H9 (cell line): Measurements from ENCODE around the gene ZNF346. TPM values are rescaled to one million over a fixed set of nuclear protein-coding genes. Genes with fewer than 3 reads are reported as not detected.

Source experiments
- DNase-seq: peaks from one replicate; pipeline ENCODE4 v3.0.0-alpha.2; 2017
- H2AFZ ChIP-seq: one replicate; pipeline ENCODE4 v1.6.1; 2013; ENCODE audit warnings: mild to moderate bottlenecking, low read length, control low read depth, moderate library complexity
- H2AK5ac ChIP-seq: 2 replicates; pipeline ENCODE4 v1.6.1; 2013; ENCODE audit warnings: low read length, control low read depth, mixed read lengths; ENCODE audit not compliant: insufficient read length
- H2BK120ac ChIP-seq: one replicate; pipeline ENCODE4 v1.6.1; 2013; ENCODE audit warnings: low read depth, mild to moderate bottlenecking, low read length, control low read depth, inconsistent platforms; ENCODE audit not compliant: poor library complexity, severe bottlenecking
- H2BK12ac ChIP-seq: 2 replicates; pipeline ENCODE4 v1.6.1; 2013; ENCODE audit warnings: low read length, control low read depth, mixed read lengths, low read depth; ENCODE audit not compliant: insufficient read length
- H2BK15ac ChIP-seq: 2 replicates; pipeline ENCODE4 v1.6.1; 2013; ENCODE audit warnings: low read depth, low read length, control low read depth
- H2BK20ac ChIP-seq: one replicate; pipeline ENCODE4 v1.6.1; 2013; ENCODE audit warnings: low read depth, mild to moderate bottlenecking, low read length, control low read depth, inconsistent platforms; ENCODE audit not compliant: poor library complexity, severe bottlenecking
- H2BK5ac ChIP-seq: 2 replicates; pipeline ENCODE4 v1.6.1; 2013; ENCODE audit warnings: low read length, control low read depth, mixed read lengths; ENCODE audit not compliant: insufficient read length
- H3K14ac ChIP-seq: 2 replicates; pipeline ENCODE4 v1.6.1; 2013; ENCODE audit warnings: low read length, control low read depth; ENCODE audit not compliant: insufficient read depth
- H3K18ac ChIP-seq: 2 replicates; pipeline ENCODE4 v1.6.1; 2013; ENCODE audit warnings: low read depth, mild to moderate bottlenecking, mixed read lengths, low read length, control low read depth; ENCODE audit not compliant: insufficient read length
- H3K23ac ChIP-seq: 2 replicates; pipeline ENCODE4 v1.6.1; 2013; ENCODE audit warnings: low read length, control low read depth, mixed read lengths, low read depth; ENCODE audit not compliant: insufficient read length
- H3K23me2 ChIP-seq: 2 replicates; pipeline ENCODE4 v1.6.1; 2013; ENCODE audit warnings: low read depth, mild to moderate bottlenecking, mixed read lengths, low read length, control low read depth; ENCODE audit not compliant: insufficient read length, poor library complexity, severe bottlenecking
- H3K27ac ChIP-seq: 2 replicates; pipeline ENCODE4 v1.5.1; 2013; ENCODE audit warnings: low read length, control low read depth, mixed read lengths, low read depth; ENCODE audit not compliant: insufficient read length
- H3K27me3 ChIP-seq: 2 replicates; pipeline ENCODE4 v1.6.1; 2013; ENCODE audit warnings: low read length, control low read depth, inconsistent platforms; ENCODE audit not compliant: insufficient read depth
- H3K4ac ChIP-seq: 2 replicates; pipeline ENCODE4 v1.6.1; 2013; ENCODE audit warnings: low read depth, mild to moderate bottlenecking, control low read depth, inconsistent platforms, low read length, moderate library complexity
- H3K4me1 ChIP-seq: 2 replicates; pipeline ENCODE4 v1.6.1; 2013; ENCODE audit warnings: low read length, control low read depth, inconsistent platforms; ENCODE audit not compliant: insufficient read depth
- H3K4me2 ChIP-seq: 2 replicates; pipeline ENCODE4 v1.6.1; 2013; ENCODE audit warnings: low read length, control low read depth, mixed read lengths; ENCODE audit not compliant: insufficient read length, insufficient read depth
- H3K56ac ChIP-seq: 2 replicates; pipeline ENCODE4 v1.6.1; 2013; ENCODE audit warnings: low read depth, mild to moderate bottlenecking, mixed read lengths, low read length, control low read depth; ENCODE audit not compliant: insufficient read length
- H3K79me1 ChIP-seq: 2 replicates; pipeline ENCODE4 v1.6.1; 2013; ENCODE audit warnings: low read depth, mild to moderate bottlenecking, moderate library complexity, low read length, control low read depth, inconsistent platforms; ENCODE audit not compliant: insufficient read depth, poor library complexity, severe bottlenecking
- H3K79me2 ChIP-seq: 2 replicates; pipeline ENCODE4 v1.6.1; 2013; ENCODE audit warnings: low read length, control low read depth, inconsistent platforms; ENCODE audit not compliant: insufficient read depth
- H3K9ac ChIP-seq: 2 replicates; pipeline ENCODE4 v1.6.1; 2013; ENCODE audit warnings: low read length, control low read depth, mixed read lengths; ENCODE audit not compliant: insufficient read length; ENCODE audit errors: extremely low read depth
- H3K9me3 ChIP-seq: one replicate; pipeline ENCODE4 v1.6.1; 2013; ENCODE audit warnings: low read depth, low read length, inconsistent platforms; ENCODE audit not compliant: control insufficient read depth
- H3T11ph ChIP-seq: one replicate; pipeline ENCODE4 v1.6.1; 2013; ENCODE audit warnings: mild to moderate bottlenecking, low read length, control low read depth, inconsistent platforms
- H4K20me1 ChIP-seq: one replicate; pipeline ENCODE4 v1.6.1; 2013; ENCODE audit not compliant: control insufficient read depth, insufficient read length, insufficient read depth
- H4K5ac ChIP-seq: 2 replicates; pipeline ENCODE4 v1.6.1; 2013; ENCODE audit warnings: low read depth, mild to moderate bottlenecking, mixed read lengths, low read length, control low read depth; ENCODE audit not compliant: insufficient read length
- H4K8ac ChIP-seq: replicated peaks from 2 replicates; pipeline ENCODE4 v1.6.1; 2013; ENCODE audit warnings: low read length, control low read depth, mixed read lengths, low read depth; ENCODE audit not compliant: insufficient read length
- H4K91ac ChIP-seq: 2 replicates; pipeline ENCODE4 v1.6.1; 2013; ENCODE audit warnings: low read depth, mild to moderate bottlenecking, moderate library complexity, mixed read lengths, low read length, control low read depth; ENCODE audit not compliant: insufficient read length
- H3K27ac Mint-ChIP-seq, 3 experiments: 2 replicates in 2 of 3; 3 replicates in 1 of 3; pipeline ENCODE4 v1.8.0; 2020 to 2021; ENCODE audit warnings: mixed read lengths in 3 of 3, mild to moderate bottlenecking in 1 of 3, moderate library complexity in 1 of 3
- H3K27me3 Mint-ChIP-seq: 2 replicates; pipeline ENCODE4 v1.8.0; 2021; ENCODE audit warnings: low read depth, mild to moderate bottlenecking, moderate library complexity, mixed read lengths
- H3K36me3 Mint-ChIP-seq, 3 experiments: 2 replicates in 2 of 3; 3 replicates in 1 of 3; pipeline ENCODE4 v1.8.0; 2020 to 2021; ENCODE audit warnings: low read depth in 3 of 3, mixed read lengths in 3 of 3; ENCODE audit not compliant: insufficient read depth in 1 of 3
- H3K4me1 Mint-ChIP-seq, 2 experiments: 2 replicates each; pipeline ENCODE4 v1.8.0; 2020; ENCODE audit warnings: mixed read lengths in 2 of 2
- H3K4me3 Mint-ChIP-seq, 2 experiments: 2 replicates in 1 of 2; 3 replicates in 1 of 2; pipeline ENCODE4 v1.8.0; 2020 to 2021; ENCODE audit warnings: mild to moderate bottlenecking in 2 of 2, mixed read lengths in 2 of 2, moderate library complexity in 1 of 2
- H3K9me3 Mint-ChIP-seq, 2 experiments: 2 replicates in 1 of 2; 3 replicates in 1 of 2; pipeline ENCODE4 v1.8.0; 2020; ENCODE audit warnings: mild to moderate bottlenecking in 2 of 2, mixed read lengths in 2 of 2, moderate library complexity in 1 of 2
- WGBS: extraction: QIAGEN DNeasy Blood & Tissue Kit; methylation state at CpG from one replicate; pipeline ENCODE4 v1.1.7; 2013; ENCODE audit warnings: missing lambda C conversion rate, low lambda C conversion rate, mixed read lengths; ENCODE audit not compliant: insufficient read length; ENCODE audit errors: extremely low coverage; 5-methylcytosine and 5-hydroxymethylcytosine counted together
- total RNA-seq: library from RNA; stranded (reverse); gene quantifications from 2 replicates; pipeline ENCODE4 v1.2.1, GENCODE V29; 2021
- TF ChIP-seq, protein P1 (sequence below): fragments of 200-600 bp; sonication (generic); conservative IDR thresholded peaks from 3 replicates; pipeline ENCODE4 v1.8.0; 2021; ENCODE audit warnings: antibody characterized with exemption, mild to moderate bottlenecking

The ZNF346 gene
- total RNA-seq, 1 experiment from 2014 or later: 22.7 TPM

DNA sequence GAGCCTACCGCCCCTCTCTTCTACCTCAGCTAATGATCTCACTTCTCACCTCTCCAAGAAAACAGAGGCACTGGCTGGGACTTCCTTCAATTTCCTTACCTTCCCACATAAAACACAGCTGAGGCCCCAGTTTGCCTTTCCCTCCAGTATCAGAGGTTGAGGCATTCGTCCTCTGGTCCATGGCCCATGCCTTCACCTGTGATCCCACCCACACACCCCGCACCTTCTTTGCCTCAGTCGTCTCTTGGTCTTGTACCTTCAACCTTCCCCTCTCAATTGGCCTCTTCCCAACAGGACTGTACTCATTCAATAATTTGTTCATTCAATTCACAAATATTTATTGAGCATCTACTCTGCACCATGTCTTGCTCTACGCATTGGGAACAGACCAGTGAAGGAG, 100.1 kb downstream of the ZNF346 start:
- no peak overlapping the region for H3K9ac ChIP-seq
- H4K8ac ChIP-seq: no peak overlapping the region
- no peak overlapping the region for H2BK15ac ChIP-seq
- H3K4me1 ChIP-seq: no peaks in the 10 kb centered on the region
- no peak overlapping the region for H2BK120ac ChIP-seq
- H3K18ac ChIP-seq: no peak overlapping the region
- no peak overlapping the region for H2BK20ac ChIP-seq
- H4K20me1 ChIP-seq: no peaks in the 10 kb centered on the region
- Mint-ChIP-seq H3K9me3 (no peaks in the 10 kb centered on the region), H3K27me3 (peaks cover 2% of the 10 kb centered on the region; the same call in 1 of the 2 replicates), H3K27ac (no peak overlapping the region), H3K4me3 (no peak overlapping the region), H3K4me1 (peaks cover 8 to 19% of the 10 kb centered on the region in 2 experiments), H3K36me3 (no peaks in the 10 kb centered on the region; a peak in 1 of 7 replicates)
- H3K79me2 ChIP-seq: no peaks in the 10 kb centered on the region
- no peak overlapping the region for H2BK12ac ChIP-seq
- TF ChIP-seq, protein P1, sequence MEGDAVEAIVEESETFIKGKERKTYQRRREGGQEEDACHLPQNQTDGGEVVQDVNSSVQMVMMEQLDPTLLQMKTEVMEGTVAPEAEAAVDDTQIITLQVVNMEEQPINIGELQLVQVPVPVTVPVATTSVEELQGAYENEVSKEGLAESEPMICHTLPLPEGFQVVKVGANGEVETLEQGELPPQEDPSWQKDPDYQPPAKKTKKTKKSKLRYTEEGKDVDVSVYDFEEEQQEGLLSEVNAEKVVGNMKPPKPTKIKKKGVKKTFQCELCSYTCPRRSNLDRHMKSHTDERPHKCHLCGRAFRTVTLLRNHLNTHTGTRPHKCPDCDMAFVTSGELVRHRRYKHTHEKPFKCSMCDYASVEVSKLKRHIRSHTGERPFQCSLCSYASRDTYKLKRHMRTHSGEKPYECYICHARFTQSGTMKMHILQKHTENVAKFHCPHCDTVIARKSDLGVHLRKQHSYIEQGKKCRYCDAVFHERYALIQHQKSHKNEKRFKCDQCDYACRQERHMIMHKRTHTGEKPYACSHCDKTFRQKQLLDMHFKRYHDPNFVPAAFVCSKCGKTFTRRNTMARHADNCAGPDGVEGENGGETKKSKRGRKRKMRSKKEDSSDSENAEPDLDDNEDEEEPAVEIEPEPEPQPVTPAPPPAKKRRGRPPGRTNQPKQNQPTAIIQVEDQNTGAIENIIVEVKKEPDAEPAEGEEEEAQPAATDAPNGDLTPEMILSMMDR: no peak
- H3K79me1 ChIP-seq: no peaks in the 10 kb centered on the region
- no peak overlapping the region for H3K4ac ChIP-seq
- H2BK5ac ChIP-seq: no peak overlapping the region
- H4K5ac ChIP-seq: no peak overlapping the region
- no peak for DNase-seq
- H4K91ac ChIP-seq: no peak overlapping the region
- H3T11ph ChIP-seq: no peak overlapping the region
- no peak overlapping the region for H3K4me2 ChIP-seq
- WGBS: no CpG with 5 or more reads among the region's 5 CpGs
- no peak overlapping the region for H3K56ac ChIP-seq
- H2AFZ ChIP-seq: no peak overlapping the region
- H3K23me2 ChIP-seq: no peaks in the 10 kb centered on the region
- H3K23ac ChIP-seq: no peak overlapping the region
- H2AK5ac ChIP-seq: no peak overlapping the region
- no peak overlapping the region for H3K14ac ChIP-seq
- H3K9me3 ChIP-seq: no peaks in the 10 kb centered on the region
- no peaks in the 10 kb centered on the region for H3K27me3 ChIP-seq
- H3K27ac ChIP-seq: no peak overlapping the region
